SK-N-SH treated with all-trans-retinoic acid at 6 μM for 48 hours (cell line): Measurements from ENCODE around the gene NGFR.

Experiments
- ATAC-seq: fragments of 200-7000 bp; cut with Tn5 transposase; 3 replicates; pipeline ENCODE4 v1.9.1; 2020; ENCODE audit warnings: mild to moderate bottlenecking, moderate library complexity
- ARNTL ChIP-seq: fragments of 450-650 bp; formaldehyde crosslinking; IDR thresholded peaks from 2 replicates; pipeline ENCODE4 v1.5.0; 2020; ENCODE audit warnings: low read depth, mild to moderate bottlenecking, moderate library complexity, borderline replicate concordance
- BACH2 ChIP-seq: fragments of 250-450 bp; sonication (Bioruptor Pico); IDR thresholded peaks from 2 replicates; pipeline ENCODE4 v1.9.0; 2021; ENCODE audit warnings: mild to moderate bottlenecking, borderline replicate concordance
- CREB5 ChIP-seq: fragments of 250-450 bp; sonication (Bioruptor Pico); IDR thresholded peaks from 2 replicates; pipeline ENCODE4 v1.5.1; 2020; ENCODE audit warnings: low read depth, mild to moderate bottlenecking, moderate library complexity
- CSDC2 ChIP-seq: fragments of 250-450 bp; sonication (Bioruptor Pico); IDR thresholded peaks from 2 replicates; pipeline ENCODE4 v1.5.0; 2020; ENCODE audit warnings: mild to moderate bottlenecking, moderate library complexity
- CSRNP3 ChIP-seq: fragments of 250-450 bp; sonication (Bioruptor Pico); IDR thresholded peaks from 2 replicates; pipeline ENCODE4 v1.5.1; 2021; ENCODE audit warnings: mild to moderate bottlenecking, moderate library complexity
- ESRRG ChIP-seq: fragments of 250-450 bp; sonication (Bioruptor Pico); IDR thresholded peaks from 2 replicates; pipeline ENCODE4 v1.6.1; 2021; ENCODE audit warnings: mild to moderate bottlenecking
- GLIS3 ChIP-seq: fragments of 250-450 bp; sonication (Bioruptor Pico); IDR thresholded peaks from 2 replicates; pipeline ENCODE4 v1.5.0; 2020; ENCODE audit warnings: mild to moderate bottlenecking, moderate library complexity
- ISL1 ChIP-seq: fragments of 250-450 bp; sonication (Bioruptor Pico); IDR thresholded peaks from 2 replicates; pipeline ENCODE4 v2.1.2; 2022; ENCODE audit warnings: mild to moderate bottlenecking, moderate library complexity
- OSR1 ChIP-seq: fragments of 250-450 bp; sonication (Bioruptor Pico); IDR thresholded peaks from 2 replicates; pipeline ENCODE4 v1.8.0; 2022; ENCODE audit warnings: moderate library complexity, mild to moderate bottlenecking, inconsistent platforms
- PATZ1 ChIP-seq: fragments of 250-450 bp; sonication (Bioruptor Pico); IDR thresholded peaks from 2 replicates; pipeline ENCODE4 v1.8.0; 2020; ENCODE audit warnings: mild to moderate bottlenecking, moderate library complexity, borderline replicate concordance
- POU6F1 ChIP-seq: fragments of 250-450 bp; sonication (Bioruptor Pico); IDR thresholded peaks from 2 replicates; pipeline ENCODE4 v1.8.0; 2021; ENCODE audit warnings: low read depth, mild to moderate bottlenecking, moderate library complexity, borderline replicate concordance
- PPARA ChIP-seq: fragments of 250-450 bp; sonication (Bioruptor Pico); IDR thresholded peaks from 2 replicates; pipeline ENCODE4 v1.5.0; 2020; ENCODE audit warnings: mild to moderate bottlenecking, borderline replicate concordance
- RARB ChIP-seq: fragments of 250-450 bp; sonication (Bioruptor Pico); IDR thresholded peaks from 2 replicates; pipeline ENCODE4 v1.8.0; 2021; ENCODE audit warnings: mild to moderate bottlenecking, moderate library complexity
- SNAI2 ChIP-seq: fragments of 250-450 bp; sonication (Bioruptor Pico); IDR thresholded peaks from 2 replicates; pipeline ENCODE4 v1.5.0; 2020; ENCODE audit warnings: mild to moderate bottlenecking, moderate library complexity
- TCF4 ChIP-seq: fragments of 250-450 bp; sonication (Bioruptor Pico); IDR thresholded peaks from 2 replicates; pipeline ENCODE4 v1.8.0; 2021; ENCODE audit warnings: mild to moderate bottlenecking, moderate library complexity, borderline replicate concordance
- TOX ChIP-seq: fragments of 250-450 bp; sonication (Bioruptor Pico); IDR thresholded peaks from 2 replicates; pipeline ENCODE4 v1.8.0; 2021; ENCODE audit warnings: mild to moderate bottlenecking, moderate library complexity, borderline replicate concordance
- TSHZ2 ChIP-seq: fragments of 250-450 bp; sonication (Bioruptor Pico); IDR thresholded peaks from 2 replicates; pipeline ENCODE4 v1.5.0; 2020; ENCODE audit warnings: mild to moderate bottlenecking, moderate library complexity
- ZC3H10 ChIP-seq: fragments of 250-450 bp; sonication (Bioruptor Pico); IDR thresholded peaks from 2 replicates; pipeline ENCODE4 v1.5.1; 2021; ENCODE audit warnings: mild to moderate bottlenecking, moderate library complexity
- ZFP3 ChIP-seq: fragments of 250-450 bp; sonication (Bioruptor Pico); IDR thresholded peaks from 2 replicates; pipeline ENCODE4 v1.5.0; 2020; ENCODE audit warnings: mild to moderate bottlenecking, moderate library complexity
- ZFP30 ChIP-seq: fragments of 450-650 bp; formaldehyde crosslinking; IDR thresholded peaks from 2 replicates; pipeline ENCODE4 v1.5.0; 2022; ENCODE audit warnings: mild to moderate bottlenecking, moderate library complexity
- ZNF565 ChIP-seq: fragments of 450-650 bp; formaldehyde crosslinking; conservative IDR thresholded peaks from 2 replicates; pipeline ENCODE4 v1.5.0; 2020; ENCODE audit warnings: low read depth, mild to moderate bottlenecking, moderate library complexity
- ZNF70 ChIP-seq: fragments of 450-650 bp; formaldehyde crosslinking; IDR thresholded peaks from 2 replicates; pipeline ENCODE4 v1.5.0; 2020; ENCODE audit warnings: mild to moderate bottlenecking, moderate library complexity
- ZNF8 ChIP-seq: fragments of 450-650 bp; formaldehyde crosslinking; IDR thresholded peaks from 2 replicates; pipeline ENCODE4 v1.5.0; 2020; ENCODE audit warnings: mild to moderate bottlenecking, moderate library complexity

The NGFR gene

GRCh38 chr17:49465331-49465903, 29.7 kb upstream of the NGFR start:
- ATAC-seq, result no peak
- TF ChIP-seq ARNTL (CRISPR knock-in tag), result no peak
- no peak for TF ChIP-seq PPARA (CRISPR knock-in tag)
- TF ChIP-seq ZC3H10, result no peak
- TF ChIP-seq ZNF70, result no peak
- no peak for TF ChIP-seq CREB5
- TF ChIP-seq TSHZ2, result no peak
- no peak for TF ChIP-seq ZNF565 (CRISPR knock-in tag)
- TF ChIP-seq SNAI2, result no peak
- no peak for TF ChIP-seq BACH2 (CRISPR knock-in tag)
- no peak for TF ChIP-seq ZNF8 (CRISPR knock-in tag)
- TF ChIP-seq GLIS3 (CRISPR knock-in tag), result no peak
- TF ChIP-seq ZFP30 (CRISPR knock-in tag), result no peak
- TF ChIP-seq CSDC2 (CRISPR knock-in tag), result no peak
- TF ChIP-seq POU6F1 (CRISPR knock-in tag), result no peak
- TF ChIP-seq TCF4 (CRISPR knock-in tag), result no peak
- TF ChIP-seq ESRRG, result no peak

GRCh38 chr17:49466436-49466835, 28.7 kb upstream of the NGFR start:
- ATAC-seq, result no peak

More at GRCh38 chr17:49466436-49466835, 28.7 kb upstream of the NGFR start:
- TF ChIP-seq CSRNP3, result no peak
- TF ChIP-seq ISL1 (CRISPR knock-in tag), result no peak
- TF ChIP-seq TCF4 (CRISPR knock-in tag), result no peak
- no peak for TF ChIP-seq ZFP30 (CRISPR knock-in tag)
- no peak for TF ChIP-seq ZNF8 (CRISPR knock-in tag)
- no peak for TF ChIP-seq ZC3H10
- TF ChIP-seq SNAI2, result no peak
- no peak for TF ChIP-seq ZNF565 (CRISPR knock-in tag)
- no peak for TF ChIP-seq BACH2 (CRISPR knock-in tag)
- no peak for TF ChIP-seq TOX (CRISPR knock-in tag)
- no peak for TF ChIP-seq RARB (CRISPR knock-in tag)
- TF ChIP-seq CSDC2 (CRISPR knock-in tag), result no peak
- no peak for TF ChIP-seq OSR1 (CRISPR knock-in tag)
- TF ChIP-seq ZFP3 (CRISPR knock-in tag), result no peak
- no peak for TF ChIP-seq CREB5
- no peak for TF ChIP-seq TSHZ2
- no peak for TF ChIP-seq POU6F1 (CRISPR knock-in tag)
- no peak for TF ChIP-seq PPARA (CRISPR knock-in tag)
- no peak for TF ChIP-seq PATZ1 (CRISPR knock-in tag)
- TF ChIP-seq, all 23 proteins: peak for 0
